HG02973 (cell line): Measurements from ENCODE around the gene NEIL1.
"Not testable (repeated sequence)": the region's sequence is repeated elsewhere in the genome, so short reads cannot be mapped to it uniquely, and the experiment has no call there.

Experiments used
- ATAC-seq: cut with Tn5 transposase; IDR thresholded peaks from one replicate; pipeline ENCODE4 v1.9.1; 2021; ENCODE audit warnings: moderate library complexity; ENCODE audit not compliant: unreplicated experiment

Gene NEIL1

DNA sequence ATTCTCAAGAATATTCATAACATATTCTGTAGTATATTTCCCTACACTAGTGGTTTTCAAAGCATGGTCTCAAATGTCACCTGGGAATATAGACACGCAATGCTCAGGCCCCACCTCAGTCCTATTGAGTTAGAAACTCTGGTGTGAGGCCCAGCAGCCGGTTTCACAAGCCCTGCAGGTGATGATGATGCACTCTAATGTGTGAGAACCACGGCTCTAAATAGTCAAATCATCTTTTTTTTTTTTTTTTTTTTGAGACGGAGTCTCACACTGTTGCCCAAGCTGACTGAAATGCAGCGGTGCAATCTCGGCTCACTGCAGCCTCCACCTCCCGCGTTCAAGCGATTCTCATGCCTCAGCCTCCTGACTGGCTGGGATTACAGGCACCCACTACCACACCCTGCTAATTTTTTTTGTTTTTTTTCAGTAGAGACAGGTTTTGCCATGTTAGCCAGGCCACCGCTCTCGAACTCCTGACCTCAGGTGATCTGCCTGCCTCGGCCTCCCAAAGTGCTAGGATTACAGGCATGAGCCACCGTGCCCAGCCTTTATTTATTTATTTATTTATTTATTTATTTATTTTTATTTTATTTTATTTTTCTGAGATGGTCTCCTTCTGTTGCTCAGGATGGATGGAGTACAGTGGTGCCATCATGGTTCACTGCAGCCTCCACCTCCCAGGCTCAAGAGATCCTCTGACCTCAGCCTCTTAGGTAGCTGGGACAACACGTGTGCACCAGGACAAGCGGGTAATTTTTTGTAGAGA lies 13.0 kb upstream of the NEIL1 start:
- not testable (repeated sequence) for ATAC-seq

DNA sequence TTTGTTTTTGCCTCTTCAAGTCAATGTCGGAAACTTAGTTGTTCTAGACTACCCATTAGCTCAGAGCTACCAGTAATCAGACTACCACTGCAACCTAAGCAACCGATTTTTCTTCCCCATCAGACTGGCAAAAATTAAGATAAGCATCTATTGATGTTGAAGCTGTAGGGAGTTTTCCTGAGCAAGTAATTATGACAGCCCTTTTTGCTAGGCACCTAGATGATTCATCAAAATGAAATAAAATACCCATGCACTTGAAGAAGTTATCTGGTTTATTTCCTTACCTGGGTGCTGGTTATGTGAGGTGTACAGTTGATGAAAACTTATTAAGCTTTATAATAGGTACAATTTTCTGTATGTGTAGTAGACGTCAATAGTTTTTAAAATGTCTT lies 11.5 kb upstream of the NEIL1 start:
- no peak for ATAC-seq

DNA sequence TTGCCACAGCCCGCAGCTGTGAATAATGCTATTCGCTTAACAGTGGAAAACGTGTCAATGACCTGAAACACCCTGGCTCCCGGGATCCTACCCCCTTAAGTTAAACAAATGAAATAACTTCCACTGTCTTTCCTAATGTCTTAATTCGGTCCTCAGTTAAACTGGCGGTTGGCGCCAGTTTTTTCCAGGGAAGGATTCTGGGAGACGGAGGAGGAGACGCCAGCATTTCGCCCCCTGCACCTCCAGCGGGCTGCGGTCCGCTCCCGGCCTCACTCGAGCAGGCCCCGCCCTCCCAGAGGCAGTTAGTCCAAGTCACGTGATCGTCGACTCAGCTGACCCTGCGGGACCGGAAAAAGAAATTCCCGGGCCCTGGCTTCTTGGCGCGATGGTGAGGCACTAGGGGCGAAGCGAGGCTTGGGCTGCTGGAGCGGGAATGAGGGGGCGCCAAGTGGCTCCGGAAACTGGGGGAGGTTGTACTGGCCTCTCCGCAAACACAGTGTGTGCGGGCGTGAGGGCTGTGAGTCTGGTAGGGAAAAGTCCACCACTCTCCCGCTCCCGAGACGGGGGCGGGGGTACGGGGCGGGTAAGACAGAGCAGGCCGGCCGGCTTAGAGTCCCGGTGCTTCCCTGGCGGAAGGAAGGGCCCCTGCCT lies 11.0 kb upstream of the NEIL1 start, which contains the start of gene COMMD4:
COMMD4 (plus strand) TSS at position 359 of the 651 bp plus-strand sequence; CDS start at position 386, 27 bp downstream.
- no peak for ATAC-seq

DNA sequence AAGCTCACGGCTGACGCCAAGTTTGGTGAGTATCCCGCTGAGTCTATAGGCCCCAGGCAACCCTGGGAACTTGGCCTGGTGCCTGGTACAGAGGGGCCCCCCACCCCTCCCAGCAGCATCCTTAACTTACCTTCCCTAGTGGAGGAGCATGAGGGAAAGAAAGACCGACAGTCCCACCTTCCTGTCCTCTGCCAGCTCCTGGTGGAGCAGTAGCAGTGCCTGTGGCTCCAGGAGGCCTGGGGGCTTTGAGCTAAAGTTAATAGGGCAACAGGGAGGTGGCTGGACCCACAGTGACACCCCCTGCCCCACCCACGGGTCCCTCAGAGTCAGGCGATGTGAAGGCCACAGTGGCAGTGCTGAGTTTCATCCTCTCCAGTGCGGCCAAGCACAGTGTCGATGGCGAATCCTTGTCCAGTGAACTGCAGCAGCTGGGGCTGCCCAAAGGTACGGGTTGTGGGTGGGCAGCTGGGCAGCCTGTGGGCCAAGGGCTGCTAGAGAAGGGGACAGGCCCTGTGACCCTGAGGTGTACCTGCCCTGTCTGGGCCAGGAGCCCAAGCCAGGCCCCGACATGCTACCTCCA lies 8.1 kb upstream of the NEIL1 start:
- no peak for ATAC-seq

DNA sequence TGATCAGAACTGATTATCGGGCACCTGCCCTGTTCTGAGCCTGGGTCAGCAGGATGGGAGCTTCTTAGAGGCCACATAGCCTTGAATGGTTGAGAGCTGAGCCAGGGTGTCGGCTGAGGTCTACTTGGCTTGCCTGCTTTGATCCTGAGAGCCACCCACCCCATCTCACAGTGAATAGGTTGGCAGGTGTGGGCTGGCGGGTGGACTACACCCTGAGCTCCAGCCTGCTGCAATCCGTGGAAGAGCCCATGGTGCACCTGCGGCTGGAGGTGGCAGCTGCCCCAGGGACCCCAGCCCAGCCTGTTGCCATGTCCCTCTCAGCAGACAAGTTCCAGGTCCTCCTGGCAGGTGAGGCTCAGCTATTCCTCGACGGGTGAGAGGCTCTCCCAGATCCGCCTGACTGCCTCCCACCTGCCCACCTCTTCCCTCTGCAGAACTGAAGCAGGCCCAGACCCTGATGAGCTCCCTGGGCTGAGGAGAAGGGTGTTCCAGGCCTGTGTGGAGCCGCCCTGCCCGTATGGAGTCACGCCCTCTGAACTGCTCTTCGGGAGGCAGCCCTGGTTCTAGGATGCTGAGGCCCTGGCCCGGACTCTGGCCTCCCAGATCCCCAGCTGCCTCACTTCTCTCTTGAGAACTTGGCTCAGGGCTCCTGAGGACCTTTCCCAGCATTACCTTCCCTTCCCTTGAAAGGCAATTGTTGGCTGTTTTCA lies 7.2 kb upstream of the NEIL1 start:
- no peak for ATAC-seq

DNA sequence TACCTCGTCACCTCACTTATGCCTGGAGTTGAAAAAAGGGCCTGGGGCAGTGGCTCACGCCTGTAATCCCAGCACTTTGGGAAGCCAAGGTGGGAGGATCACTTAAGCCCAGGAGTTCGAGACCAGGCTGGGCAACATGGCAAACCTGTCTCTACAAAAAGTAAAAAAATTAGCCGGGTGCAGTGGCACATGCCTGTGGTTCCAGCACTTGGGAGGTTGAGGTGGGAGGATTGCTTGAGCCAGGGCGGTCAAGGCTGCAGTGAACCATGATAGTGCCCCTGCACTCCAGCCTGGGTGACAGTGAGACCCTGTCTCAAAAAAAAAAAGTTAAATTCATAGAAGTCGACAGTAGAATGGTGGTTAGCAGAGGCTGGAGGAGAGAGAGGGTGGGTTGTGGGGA lies 4.6 kb upstream of the NEIL1 start:
- no peak for ATAC-seq

DNA sequence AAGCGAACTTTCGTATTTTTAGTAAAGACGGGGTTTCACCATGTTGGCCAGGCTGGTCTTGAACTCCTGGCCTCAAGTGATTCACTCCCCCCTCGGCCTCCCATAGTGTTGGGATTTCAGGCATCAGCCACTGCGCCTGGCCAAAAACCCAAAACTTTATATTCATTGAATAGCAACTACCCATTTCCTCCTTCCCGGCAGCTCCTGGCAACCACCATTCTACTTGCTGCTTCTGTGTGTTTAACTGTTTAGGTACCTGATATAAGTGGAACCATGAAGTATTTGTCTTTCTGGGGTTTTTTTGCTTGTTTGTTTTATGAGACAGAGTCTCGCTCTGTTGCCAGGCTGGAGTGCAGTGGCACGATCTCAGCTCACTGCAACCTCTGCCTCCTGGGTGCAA lies 2.9 kb upstream of the NEIL1 start:
- not testable (repeated sequence) for ATAC-seq

DNA sequence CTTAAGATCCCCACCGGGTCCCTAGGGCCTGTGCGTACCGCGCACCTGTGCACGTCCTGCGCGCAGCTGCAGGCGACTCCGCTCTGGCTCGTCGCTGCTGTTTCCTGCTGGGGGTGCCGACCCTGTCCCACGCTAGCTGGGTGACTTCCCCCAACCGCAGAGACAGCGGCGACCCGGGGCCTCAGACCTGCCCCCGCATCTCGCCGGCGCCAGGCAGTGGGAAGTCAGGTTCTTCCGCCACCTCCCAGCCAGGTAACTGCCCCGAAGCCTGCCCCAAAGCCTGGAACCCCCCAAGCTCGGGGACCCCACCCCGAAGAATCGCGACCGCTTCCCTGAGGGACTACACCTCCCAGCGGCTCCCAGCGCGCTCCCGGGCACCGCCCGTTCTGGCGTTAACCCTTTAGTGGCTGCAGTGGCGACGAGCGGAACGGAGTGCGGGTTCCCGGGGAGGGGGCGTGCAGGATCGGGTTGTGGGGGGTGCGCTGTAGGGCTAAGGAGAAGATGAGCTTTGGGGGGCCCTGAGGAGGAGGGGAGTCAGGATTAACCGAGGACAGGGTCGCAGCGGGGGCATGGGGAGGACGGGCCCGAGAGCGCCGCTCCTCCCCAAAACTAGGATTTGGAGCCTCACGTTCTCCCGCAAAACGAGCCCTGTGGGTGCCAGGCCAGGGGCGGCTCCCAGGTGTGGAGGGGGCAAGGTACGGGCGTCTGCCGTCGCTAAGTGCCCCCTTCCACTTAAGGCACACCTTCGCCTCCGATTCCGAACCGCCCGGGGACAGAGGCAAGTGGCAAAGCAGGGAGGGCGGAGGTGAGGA lies 589 bp downstream of the NEIL1 start:
- peak; percentile 49 for ATAC-seq

DNA sequence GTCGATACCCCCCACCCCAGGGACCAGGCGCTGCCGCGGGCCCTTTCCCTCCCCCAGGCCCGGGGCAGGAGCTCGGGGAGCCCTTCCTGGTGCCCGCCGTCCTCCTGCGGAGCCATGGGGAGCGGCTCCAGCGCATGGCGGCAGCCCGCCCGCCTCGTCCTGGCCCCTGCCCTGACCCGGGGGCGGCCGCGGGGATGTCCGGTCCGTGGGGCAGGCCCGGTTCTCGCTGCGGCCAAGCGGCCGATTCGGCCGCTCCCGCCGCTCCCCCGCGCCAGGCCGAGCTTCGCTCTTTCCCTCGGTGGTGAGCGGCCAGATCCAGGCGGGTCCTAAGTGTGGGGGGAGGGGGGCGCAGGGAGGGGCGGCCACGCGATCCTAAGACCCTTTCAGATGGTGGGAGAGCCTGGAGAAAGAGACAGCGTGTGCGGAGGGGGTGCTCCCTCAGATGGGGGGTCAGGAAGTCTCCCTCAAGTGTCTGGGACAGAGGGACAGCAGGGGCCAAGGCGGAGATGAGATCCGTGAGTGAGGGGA lies 1.3 kb downstream of the NEIL1 start:
- ATAC-seq = no peak

DNA sequence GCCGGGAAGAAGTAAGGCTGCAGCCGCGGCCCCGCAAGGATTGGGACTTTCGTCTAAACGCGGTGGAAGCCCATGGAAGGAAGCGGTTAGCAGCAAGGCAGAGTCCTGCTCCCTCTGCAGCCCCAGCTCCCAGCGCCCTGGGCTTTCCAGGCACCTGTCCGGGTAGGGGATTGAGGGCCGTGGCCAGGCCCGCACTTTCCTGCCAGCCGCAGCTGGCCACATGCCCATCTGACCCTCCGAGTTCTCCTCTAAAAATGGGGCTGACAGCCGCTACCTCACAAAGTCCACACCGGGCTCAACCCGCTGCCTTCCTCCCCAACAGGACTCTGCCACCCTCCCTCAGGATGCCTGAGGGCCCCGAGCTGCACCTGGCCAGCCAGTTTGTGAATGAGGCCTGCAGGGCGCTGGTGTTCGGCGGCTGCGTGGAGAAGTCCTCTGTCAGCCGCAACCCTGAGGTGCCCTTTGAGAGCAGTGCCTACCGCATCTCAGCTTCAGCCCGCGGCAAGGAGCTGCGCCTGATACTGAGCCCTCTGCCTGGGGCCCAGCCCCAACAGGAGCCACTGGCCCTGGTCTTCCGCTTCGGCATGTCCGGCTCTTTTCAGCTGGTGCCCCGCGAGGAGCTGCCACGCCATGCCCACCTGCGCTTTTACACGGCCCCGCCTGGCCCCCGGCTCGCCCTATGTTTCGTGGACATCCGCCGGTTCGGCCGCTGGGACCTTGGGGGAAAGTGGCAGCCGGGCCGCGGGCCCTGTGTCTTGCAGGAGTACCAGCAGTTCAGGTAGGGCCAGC lies 1.9 kb downstream of the NEIL1 start:
- no peak for ATAC-seq

DNA sequence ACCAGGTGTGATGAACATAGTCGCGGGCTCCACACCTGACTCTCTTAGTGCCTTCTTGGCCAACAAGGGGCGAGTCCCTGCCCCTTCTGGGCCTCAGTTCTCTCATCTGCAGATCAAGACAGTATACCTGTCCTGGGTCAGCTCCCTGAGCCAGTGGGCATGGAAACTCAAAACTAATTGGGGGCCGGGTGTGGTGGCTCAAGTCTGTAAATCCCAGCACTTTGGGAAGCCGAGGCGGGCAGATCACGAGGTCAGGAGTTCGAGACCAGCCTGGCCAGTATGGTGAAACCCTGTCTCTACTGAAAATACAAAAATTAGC lies 2.5 kb downstream of the NEIL1 start:
- not testable (repeated sequence) for ATAC-seq

DNA sequence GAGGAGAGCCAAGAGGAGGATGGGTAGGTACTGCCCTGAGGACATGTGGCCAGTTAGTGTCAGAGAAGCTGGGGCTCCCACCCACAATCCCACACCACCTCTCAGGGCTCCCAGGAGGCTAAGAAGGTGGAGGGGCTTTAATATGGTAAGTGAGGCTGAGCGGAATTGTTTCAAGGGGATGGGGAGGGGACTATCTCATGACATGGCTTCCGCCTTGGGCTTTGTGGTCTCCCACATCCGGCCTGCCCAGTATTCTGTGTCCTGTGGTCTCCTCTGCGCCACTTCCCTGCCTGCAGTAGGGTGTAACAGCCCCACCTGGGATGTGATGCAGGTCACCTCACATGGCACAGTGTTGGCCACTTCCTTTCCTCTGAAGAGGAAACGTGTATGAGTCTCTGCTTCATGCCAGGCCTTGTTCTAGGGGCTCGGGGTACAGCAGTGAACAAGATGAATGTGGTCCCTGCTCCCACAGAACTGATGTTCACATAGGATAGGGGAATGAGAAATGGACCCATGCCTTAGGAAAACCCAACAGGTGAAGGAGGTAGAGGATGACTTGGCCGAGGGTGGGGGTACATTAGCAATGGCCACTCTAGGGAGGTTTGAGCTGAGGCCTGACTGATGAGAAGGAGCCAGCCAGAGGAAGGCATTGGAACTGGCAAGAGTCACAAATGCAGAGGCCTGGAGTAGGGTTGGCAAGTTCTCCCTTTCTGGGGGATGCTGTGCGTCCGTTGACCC lies 3.2 kb downstream of the NEIL1 start:
- ATAC-seq = peak; percentile 40

DNA sequence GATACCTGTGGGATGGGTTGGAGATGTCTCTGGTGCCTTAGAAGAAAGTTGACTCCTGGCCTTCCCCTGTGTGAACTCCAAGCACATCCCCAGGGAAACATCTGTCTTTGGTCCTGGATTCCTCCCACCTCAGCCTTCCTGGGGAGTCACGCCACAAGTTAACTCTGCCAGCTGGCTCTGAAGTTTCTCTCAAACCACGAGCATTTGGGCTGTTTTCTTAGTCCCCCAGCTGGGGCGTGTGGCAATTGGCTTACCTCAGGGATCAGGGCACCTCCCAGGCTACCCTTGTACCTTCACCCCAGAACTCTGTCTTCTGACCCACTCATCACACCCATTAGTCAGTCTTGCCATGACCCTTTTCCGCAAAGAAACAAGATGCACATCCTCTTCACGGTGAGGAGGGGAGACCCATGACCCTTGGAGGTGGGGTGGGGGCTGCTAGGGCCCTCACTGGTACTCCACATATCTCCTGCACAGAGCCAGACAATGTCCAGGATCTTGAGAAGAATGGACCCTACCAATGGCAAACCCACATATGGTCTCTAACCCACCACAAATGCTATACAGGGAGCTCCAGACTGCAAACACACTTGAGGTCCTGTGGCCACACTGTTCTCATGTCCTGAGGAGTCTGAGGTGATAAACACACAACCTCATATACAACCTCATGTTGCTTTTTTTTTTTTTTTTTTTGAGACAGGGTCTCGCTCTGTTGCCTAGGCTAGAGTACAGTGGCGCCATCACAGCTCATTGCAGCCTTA lies 3.9 kb downstream of the NEIL1 start:
- no peak for ATAC-seq

DNA sequence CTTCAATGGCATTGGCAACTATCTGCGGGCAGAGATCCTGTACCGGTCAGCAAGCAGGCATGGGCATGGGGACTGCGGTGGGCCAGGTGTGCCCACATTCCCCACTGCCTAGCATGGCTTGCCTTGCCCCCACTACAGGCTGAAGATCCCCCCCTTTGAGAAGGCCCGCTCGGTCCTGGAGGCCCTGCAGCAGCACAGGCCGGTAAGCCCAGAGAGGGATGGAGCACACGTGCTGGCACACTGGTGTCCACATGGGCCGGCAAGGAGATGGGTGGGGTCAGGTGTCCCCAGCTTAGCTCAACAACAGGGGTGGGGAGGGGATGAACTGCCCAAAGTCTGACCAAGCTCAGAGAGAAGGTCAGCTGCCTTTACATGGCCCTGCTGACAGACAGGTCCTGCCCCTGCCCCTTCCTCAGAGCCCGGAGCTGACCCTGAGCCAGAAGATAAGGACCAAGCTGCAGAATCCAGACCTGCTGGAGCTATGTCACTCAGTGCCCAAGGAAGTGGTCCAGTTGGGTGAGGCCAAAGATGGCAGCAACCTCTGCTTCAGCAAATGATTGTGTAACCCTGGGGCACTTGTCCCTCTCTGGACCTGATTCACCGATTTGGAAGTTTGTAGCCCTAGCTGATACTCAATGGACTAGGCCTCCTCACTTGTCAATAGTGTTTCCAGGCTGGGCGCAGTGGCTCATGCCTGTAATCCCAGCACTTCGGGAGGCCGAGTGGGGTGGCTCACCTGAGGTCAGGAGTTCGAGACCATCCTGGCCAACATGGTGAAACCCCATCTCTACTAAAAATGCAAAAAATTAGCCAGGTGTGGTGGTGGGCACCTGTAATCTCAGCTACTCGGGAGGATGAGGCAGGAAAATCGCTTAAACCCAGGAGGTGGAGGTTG lies 5.6 kb downstream of the NEIL1 start:
- ATAC-seq = no peak

DNA sequence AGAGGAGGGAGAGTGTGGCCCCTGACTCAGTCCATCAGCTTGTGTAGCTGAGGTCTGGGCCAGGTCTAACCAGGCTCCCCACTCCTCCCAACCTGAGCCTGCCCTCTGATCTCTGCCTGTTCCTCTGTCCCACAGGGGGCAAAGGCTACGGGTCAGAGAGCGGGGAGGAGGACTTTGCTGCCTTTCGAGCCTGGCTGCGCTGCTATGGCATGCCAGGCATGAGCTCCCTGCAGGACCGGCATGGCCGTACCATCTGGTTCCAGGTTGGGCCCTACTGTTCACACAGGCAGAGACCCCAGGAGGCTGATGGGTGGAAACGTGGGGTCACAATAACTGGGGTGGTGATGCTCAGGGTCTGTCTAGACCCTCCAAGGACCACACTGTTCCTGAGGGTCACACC lies 6.8 kb downstream of the NEIL1 start:
- no peak for ATAC-seq

DNA sequence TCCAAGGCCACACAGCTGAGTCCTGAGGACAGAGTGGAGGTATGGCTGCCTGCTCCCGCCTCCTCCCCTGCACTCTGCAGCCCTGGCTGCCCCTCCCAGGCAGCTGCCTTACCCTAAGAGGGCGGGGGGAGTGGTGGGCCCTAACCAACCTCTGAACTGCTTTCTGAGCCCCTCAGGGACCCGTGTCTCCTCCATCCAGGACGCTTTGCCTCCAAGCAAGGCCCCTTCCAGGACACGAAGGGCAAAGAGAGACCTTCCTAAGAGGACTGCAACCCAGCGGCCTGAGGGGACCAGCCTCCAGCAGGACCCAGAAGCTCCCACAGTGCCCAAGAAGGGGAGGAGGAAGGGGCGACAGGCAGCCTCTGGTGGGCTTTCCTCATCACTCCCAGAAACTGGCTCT lies 7.6 kb downstream of the NEIL1 start:
- no peak for ATAC-seq

DNA sequence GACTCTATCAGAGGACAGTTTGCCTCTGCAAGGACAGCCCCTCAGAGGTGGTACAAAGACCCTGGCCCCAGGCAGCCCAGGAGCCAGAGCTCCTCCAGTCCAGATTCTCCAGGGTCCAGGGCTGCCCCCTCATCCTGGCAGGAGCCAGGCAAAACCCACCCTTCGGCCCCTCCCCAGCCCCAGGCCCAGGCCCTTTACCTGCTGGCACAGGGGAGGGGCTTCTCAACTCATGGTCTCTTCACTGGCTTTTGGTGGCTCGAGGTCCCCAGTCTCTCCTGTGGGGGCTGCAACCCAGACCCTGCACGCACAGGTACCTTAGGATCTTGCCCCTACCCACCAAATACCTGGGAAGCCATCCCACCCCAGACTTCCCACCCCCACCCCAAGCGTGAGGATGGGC lies 8.5 kb downstream of the NEIL1 start:
- ATAC-seq = no peak
